ENCODE data around the gene CTXND1. TPM values are rescaled to one million over a fixed set of nuclear protein-coding genes. Genes with fewer than 3 reads are reported as not detected.
A peak's percentile ranks its signal among the peaks of the same experiment; 100 is the strongest.
"Not testable (repeated sequence)": the region's sequence is repeated elsewhere in the genome, so short reads cannot be mapped to it uniquely, and the experiment has no call there.

Gene CTXND1
- 11.0 TPM for polyA plus RNA-seq (ENCODE audit: insufficient read length)
- long read RNA-seq, donor 1, full-length matches to known transcripts: 8 of 8 reads
- long read RNA-seq, donor 1, partial matches to known transcripts: 0 of 8 reads
- long read RNA-seq, donor 1, other reads (novel, unspliced or antisense): 0 of 8 reads
- long read RNA-seq, donor 2, full-length matches to known transcripts: 3 of 3 reads
- long read RNA-seq, donor 2, partial matches to known transcripts: 0 of 3 reads
- long read RNA-seq, donor 2, other reads (novel, unspliced or antisense): 0 of 3 reads
- long read RNA-seq, donor 3, full-length matches to known transcripts: 4 of 4 reads
- long read RNA-seq, donor 3, partial matches to known transcripts: 0 of 4 reads
- long read RNA-seq, donor 3, other reads (novel, unspliced or antisense): 0 of 4 reads
- long read RNA-seq, donor 4: 0 reads
- long read RNA-seq, donor 5, full-length matches to known transcripts: 3 of 3 reads
- long read RNA-seq, donor 5, partial matches to known transcripts: 0 of 3 reads
- long read RNA-seq, donor 5, other reads (novel, unspliced or antisense): 0 of 3 reads
- long read RNA-seq, donor 6: 0 reads
- long read RNA-seq, donor 7, full-length matches to known transcripts: 2 of 2 reads
- long read RNA-seq, donor 7, partial matches to known transcripts: 0 of 2 reads
- long read RNA-seq, donor 7, other reads (novel, unspliced or antisense): 0 of 2 reads
- long read RNA-seq, donor 8, full-length matches to known transcripts: 2 of 2 reads
- long read RNA-seq, donor 8, partial matches to known transcripts: 0 of 2 reads
- long read RNA-seq, donor 8, other reads (novel, unspliced or antisense): 0 of 2 reads

GRCh38 chr15:80252121-80252518 lies at the start of gene CTXND1:
CTXND1 (minus strand) TSS chr15:80252213; CDS start chr15:80201949, 50,264 bp downstream.
- no peak for DNase-seq

DNA sequence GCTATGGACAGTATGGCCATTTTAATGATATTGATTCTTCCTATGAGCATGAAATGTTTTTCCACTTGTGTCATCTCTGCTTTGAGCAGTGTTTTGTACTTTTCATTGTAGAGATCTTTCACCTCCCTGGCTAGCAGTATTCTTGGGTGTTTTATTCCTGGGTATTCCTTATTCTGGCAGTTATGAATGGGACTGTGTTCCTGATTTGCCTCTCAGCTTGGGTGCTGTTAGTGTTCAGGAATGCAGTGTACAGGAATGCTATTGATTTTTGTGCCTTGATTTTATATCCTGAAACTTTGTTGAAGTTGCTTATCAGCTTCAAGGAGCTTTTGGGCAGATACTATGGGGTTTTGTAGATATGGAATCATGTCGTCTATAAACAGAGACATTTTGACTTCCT lies 49.5 kb upstream of the CTXND1 start:
- DNase-seq: no peak

DNA sequence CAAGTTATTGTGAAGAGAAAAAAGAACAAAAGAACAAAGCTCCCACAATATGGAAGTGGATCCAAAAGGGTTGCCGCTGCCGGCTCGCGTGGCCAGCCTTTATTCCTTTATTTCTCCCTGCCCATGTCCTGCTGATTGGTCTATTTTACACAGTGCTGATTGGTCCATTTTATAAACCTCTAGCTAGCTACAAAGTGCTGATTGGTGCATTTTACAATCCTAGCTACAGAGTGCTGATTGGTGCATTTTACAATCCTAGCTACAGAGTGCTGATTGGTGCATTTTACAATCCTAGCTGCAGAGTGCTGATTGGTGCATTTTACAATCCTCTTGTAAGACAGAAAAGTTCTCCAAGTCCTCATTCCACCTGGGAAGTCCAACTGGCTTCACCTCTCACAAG lies 43.8 kb upstream of the CTXND1 start:
- DNase-seq: not testable (repeated sequence)

- DNase-seq: no peak
Measured at GRCh38 chr15:80292079-80292478, 40.1 kb upstream of the CTXND1 start.

DNA sequence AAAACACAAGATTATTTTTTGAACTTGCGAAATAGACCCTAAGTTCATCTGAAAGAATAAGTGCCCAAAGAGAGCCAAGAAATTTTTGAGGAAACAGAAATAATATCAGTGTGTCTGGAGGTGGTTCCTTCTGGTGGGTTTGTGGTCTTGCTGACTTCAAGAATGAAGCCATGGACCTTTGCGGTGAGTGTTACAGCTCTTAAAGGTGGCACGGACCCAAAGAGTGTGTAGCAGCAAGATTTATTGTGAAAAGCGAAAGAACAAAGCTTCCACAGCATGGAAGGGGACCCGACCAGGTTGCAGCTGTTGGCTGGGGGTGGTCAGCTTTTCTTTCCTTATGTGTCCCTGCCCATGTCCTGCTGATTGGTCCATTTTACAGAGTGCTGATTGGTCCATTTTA lies 38.9 kb upstream of the CTXND1 start:
- not testable (repeated sequence) for DNase-seq

GRCh38 chr15:80289528-80290495 lies 37.8 kb upstream of the CTXND1 start:
- peak; percentile 21 for DNase-seq

- no peak for DNase-seq
Measured at GRCh38 chr15:80288131-80288530, 36.1 kb upstream of the CTXND1 start.

- DNase-seq: no peak
Measured at GRCh38 chr15:80286055-80286454, 34.0 kb upstream of the CTXND1 start.

DNA sequence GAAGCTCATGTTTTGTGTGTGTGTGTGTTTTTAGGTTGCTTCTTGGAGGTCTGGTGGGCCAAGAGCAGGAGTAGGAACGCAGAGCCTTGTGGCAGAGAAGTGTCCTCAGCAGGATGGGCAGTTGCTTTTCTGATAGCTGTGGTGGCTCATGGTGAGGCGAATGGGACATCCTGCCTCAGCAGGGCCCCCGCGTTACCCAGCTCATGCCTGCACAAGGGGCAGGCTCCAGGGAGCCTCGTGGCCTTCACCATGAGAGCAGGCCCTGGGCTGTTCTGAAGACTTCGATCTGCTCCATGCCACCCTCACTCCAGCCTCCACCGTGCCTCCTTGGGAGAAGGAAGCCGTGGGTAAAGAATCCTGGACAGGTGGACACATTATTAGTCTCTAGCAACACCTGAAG lies 33.4 kb upstream of the CTXND1 start:
- no peak for DNase-seq

- DNase-seq: no peak
Measured at GRCh38 chr15:80283531-80283930, 31.5 kb upstream of the CTXND1 start.

GRCh38 chr15:80277147-80277546 lies 25.1 kb upstream of the CTXND1 start:
- DNase-seq: no peak

DNA sequence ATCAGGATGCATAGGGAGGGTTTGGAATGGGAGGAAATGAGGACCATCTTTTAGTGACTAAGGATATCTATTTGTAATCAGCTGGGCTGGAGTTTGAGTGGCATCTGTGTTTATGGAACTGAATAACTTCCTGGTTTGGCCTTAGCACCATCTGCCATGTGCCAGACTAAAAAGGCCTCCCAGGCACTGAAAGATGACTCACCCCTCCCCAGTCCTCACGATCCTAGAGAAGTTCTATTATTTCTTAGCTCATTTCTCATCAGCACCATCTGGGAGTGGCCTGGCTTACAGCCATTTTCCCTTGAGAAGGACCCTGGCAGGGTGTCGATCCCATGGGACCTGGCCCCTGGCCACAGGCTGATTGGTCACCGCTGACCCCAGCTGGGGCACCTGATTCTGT lies 23.9 kb upstream of the CTXND1 start:
- no peak for DNase-seq

DNA sequence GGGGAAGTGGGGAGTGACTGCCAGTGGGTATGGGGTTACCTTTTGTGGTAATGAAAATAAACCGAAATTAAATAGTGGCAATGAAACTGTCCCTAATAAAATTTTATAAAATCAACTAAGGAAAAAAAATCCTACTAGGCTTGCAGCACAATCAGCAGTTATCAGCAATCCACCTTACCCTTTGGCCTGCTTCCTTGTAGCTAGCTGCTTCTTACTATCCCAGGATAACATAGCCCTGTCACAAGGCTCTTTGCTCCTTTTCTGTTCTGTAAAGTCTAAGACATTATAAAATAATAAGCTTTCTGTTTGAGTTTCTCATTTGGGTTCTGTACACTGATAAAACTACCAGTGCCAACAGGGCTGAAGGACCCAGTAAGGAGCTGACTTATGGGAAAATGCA lies 23.0 kb upstream of the CTXND1 start:
- no peak for DNase-seq

- no peak for DNase-seq
Measured at GRCh38 chr15:80274554-80274953, 22.5 kb upstream of the CTXND1 start.

DNA sequence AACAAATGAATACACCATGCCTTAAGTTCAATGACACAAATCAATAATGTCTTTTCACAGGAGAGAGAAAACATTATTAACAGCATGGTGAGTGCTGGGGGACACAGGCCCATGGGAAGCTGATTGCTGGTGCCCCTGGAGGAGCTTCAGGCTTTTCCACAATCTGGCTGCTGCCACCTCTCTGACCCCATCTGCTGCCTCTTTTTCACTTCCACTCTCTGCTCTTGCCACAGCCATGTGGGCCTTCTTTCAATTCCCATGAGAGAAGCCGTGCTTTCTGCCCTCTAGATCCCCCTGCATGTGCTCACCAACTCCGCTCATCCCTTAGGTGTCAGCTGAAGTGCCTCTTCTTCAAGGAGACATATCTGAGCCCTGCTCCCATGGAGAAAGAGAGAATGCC lies 21.0 kb upstream of the CTXND1 start:
- DNase-seq: no peak

GRCh38 chr15:80270472-80270871 lies 18.5 kb upstream of the CTXND1 start:
- no peak for DNase-seq

- no peak for DNase-seq
Measured at GRCh38 chr15:80268101-80268500, 16.1 kb upstream of the CTXND1 start.

DNA sequence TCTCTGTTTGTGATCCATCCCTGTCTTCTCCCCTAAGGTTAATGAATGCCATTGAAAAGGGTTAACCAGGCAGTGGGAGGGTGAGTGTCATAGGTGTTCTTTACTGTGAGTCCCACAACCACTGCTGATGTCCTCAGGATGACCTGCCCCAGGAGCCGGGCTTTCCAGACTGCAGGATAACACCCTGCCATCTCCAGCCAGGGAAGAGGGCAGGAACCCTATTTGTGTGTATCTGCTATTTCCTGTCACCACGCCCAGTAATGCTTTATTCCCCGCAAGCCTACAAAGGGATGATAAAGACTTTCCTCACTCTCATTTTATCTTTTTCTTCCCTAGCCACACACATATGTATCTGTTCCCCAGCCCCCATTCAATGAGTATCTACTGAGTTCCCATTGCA lies 15.6 kb upstream of the CTXND1 start:
- no peak for DNase-seq

DNA sequence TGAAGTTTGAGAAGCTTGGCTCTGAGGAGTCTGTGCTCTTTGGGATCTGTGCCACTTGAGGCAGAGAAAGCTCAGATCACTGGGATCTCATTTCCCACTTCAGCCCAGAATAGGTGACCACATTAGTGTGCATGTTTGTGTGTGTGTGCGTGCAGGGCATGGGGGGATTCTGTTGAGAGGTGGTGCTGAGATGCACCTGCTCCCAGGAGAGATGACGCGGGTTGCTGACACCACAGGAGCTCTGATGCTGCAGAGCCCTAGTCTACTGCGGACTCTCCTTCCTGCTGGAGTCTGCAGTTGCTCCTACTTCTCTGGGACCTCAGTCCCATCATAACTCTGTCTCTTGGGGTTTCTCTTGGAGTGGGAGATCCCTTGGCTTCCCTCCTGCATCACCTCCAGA lies 14.7 kb upstream of the CTXND1 start:
- DNase-seq: no peak

DNA sequence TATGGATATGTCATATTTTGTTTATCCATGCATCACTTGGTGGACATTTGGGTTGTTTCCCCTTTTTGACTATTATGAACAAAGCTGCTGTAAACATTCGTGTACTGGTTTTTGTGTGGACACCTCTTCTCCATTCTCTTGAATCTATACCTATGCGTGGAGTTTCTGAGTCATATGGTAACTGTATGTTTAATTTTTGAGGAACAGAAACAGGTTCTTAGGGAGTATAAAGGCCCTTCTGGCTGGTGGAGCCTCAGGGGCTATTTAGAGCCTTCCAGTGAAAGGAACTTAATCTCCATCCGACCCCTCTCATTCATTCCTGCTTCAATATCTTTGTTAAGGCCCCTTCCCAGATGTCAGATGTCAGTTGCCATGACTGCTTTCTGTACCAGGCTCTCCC lies 14.1 kb upstream of the CTXND1 start:
- no peak for DNase-seq

DNA sequence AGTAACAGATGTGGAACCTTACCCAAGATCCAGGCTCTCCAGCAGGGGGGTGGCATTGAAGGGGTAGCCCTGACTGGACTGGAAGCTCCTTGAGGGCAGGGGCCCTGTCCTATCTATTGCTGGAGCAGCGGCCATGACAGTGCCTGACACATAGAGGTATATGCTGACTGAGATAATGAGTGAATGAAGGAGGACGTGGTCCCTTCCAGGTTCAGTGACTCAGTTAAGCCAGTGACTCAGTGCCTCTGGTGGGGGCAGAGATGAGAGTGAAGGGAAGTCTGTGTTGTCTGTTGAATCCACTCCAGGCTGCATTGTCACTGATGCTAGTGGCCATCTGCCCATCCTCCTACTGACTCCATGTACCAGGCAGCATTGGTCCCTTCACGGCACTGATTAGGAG lies 13.0 kb upstream of the CTXND1 start:
- DNase-seq: no peak

- DNase-seq: no peak
Measured at GRCh38 chr15:80264031-80264430, 12.0 kb upstream of the CTXND1 start.
